Measurements from ENCODE around the gene TMEM167A.
"Not testable (repeated sequence)": the region's sequence is repeated elsewhere in the genome, so short reads cannot be mapped to it uniquely, and the experiment has no call there.

The TMEM167A gene

GRCh38 chr5:83085106-83085505 lies 7.9 kb upstream of the TMEM167A start:
- DNase-seq = peak; percentile 26

GRCh38 chr5:83084336-83084735 lies 7.1 kb upstream of the TMEM167A start:
- DNase-seq = no peak

- DNase-seq = no peak
Measured at GRCh38 chr5:83082750-83083149, 5.6 kb upstream of the TMEM167A start.

GRCh38 chr5:83077662-83078261 lies 568 bp upstream of the TMEM167A start:
- no peak for DNase-seq

- DNase-seq = no peak
Measured at GRCh38 chr5:83072966-83073365, 4.2 kb downstream of the TMEM167A start.

GRCh38 chr5:83071286-83072051 lies 5.7 kb downstream of the TMEM167A start:
- DNase-seq = no peak

- DNase-seq = no peak
Measured at GRCh38 chr5:83069096-83069799, 7.9 kb downstream of the TMEM167A start.

- not testable (repeated sequence) for DNase-seq
Measured at GRCh38 chr5:83067377-83067776, 9.8 kb downstream of the TMEM167A start.

GRCh38 chr5:83066548-83067110 lies 10.6 kb downstream of the TMEM167A start:
- no peak for DNase-seq

- DNase-seq = no peak
Measured at GRCh38 chr5:83059341-83059740, 17.9 kb downstream of the TMEM167A start.

GRCh38 chr5:83058726-83059125 lies 18.5 kb downstream of the TMEM167A start:
- no peak for DNase-seq

- no peak for DNase-seq
Measured at GRCh38 chr5:83055166-83055565, 22.0 kb downstream of the TMEM167A start.

GRCh38 chr5:83050723-83051340 lies 26.4 kb downstream of the TMEM167A start:
- no peak for DNase-seq

GRCh38 chr5:83049370-83049885 lies 27.8 kb downstream of the TMEM167A start:
- DNase-seq = no peak

GRCh38 chr5:83048811-83049210 lies 28.4 kb downstream of the TMEM167A start:
- no peak for DNase-seq

GRCh38 chr5:83048277-83048676 lies 28.9 kb downstream of the TMEM167A start:
- no peak for DNase-seq

GRCh38 chr5:83044926-83045325 lies 32.3 kb downstream of the TMEM167A start:
- no peak for DNase-seq

GRCh38 chr5:83042507-83042906 lies 34.7 kb downstream of the TMEM167A start:
- no peak for DNase-seq

- DNase-seq = no peak
Measured at GRCh38 chr5:83038924-83039323, 38.3 kb downstream of the TMEM167A start.

GRCh38 chr5:83036991-83037575 lies 40.1 kb downstream of the TMEM167A start:
- DNase-seq = no peak

GRCh38 chr5:83035373-83036100 lies 41.7 kb downstream of the TMEM167A start:
- peak; percentile 68 for DNase-seq

All from COR-L47 (cell line).